Coronary artery (tissue), 2 donors: ENCODE measurements around the gene OCA2.

ENCODE experiments used
- DNase-seq: peaks from one replicate; pipeline ENCODE4 v3.0.0-alpha.2; 2017; ENCODE audit warnings: low spot score
- H3K27ac ChIP-seq, 2 donors: fragments of 200-600 bp; sonication (generic); one replicate each; pipeline ENCODE4 v1.5.1; 2016 to 2019
- H3K4me3 ChIP-seq: fragments of 200-600 bp; sonication (generic); 2 replicates; pipeline ENCODE4 v1.5.1; 2016; ENCODE audit warnings: mild to moderate bottlenecking, moderate library complexity
- CTCF ChIP-seq: fragments of 200-600 bp; sonication (generic); IDR thresholded peaks from one replicate; pipeline ENCODE4 v1.5.1; 2019; ENCODE audit warnings: antibody characterized with exemption

Gene OCA2

GRCh38 chr15:27868828-27869404 is 230.2 kb downstream of the OCA2 start:
- DNase-seq = no peak
- Histone ChIP-seq H3K4me3 (no peak overlapping the region), H3K27ac (no peak overlapping the region)
- no peak for TF ChIP-seq CTCF

GRCh38 chr15:27867861-27868260 is 231.3 kb downstream of the OCA2 start:
- TF ChIP-seq CTCF = no peak
- DNase-seq = no peak
- Histone ChIP-seq H3K4me3 (no peak overlapping the region), H3K27ac (no peak overlapping the region)

GRCh38 chr15:27866505-27867165 is 232.5 kb downstream of the OCA2 start:
- no peak for DNase-seq
- Histone ChIP-seq H3K4me3 (no peak overlapping the region), H3K27ac (no peak overlapping the region)
- TF ChIP-seq CTCF = no peak

- DNase-seq = no peak
- no peak overlapping the region for H3K27ac ChIP-seq
- no peak for TF ChIP-seq CTCF
- H3K4me3 ChIP-seq = no peak overlapping the region
Observed at GRCh38 chr15:27865926-27866325, 233.2 kb downstream of the OCA2 start.

GRCh38 chr15:27865323-27865922 is 233.7 kb downstream of the OCA2 start:
- TF ChIP-seq CTCF = no peak
- no peak for DNase-seq

GRCh38 chr15:27864719-27865118 is 234.4 kb downstream of the OCA2 start:
- DNase-seq = no peak
- no peak overlapping the region for H3K4me3 ChIP-seq
- TF ChIP-seq CTCF = no peak
- no peak overlapping the region for H3K27ac ChIP-seq

More at GRCh38 chr15:27865323-27865922, 233.7 kb downstream of the OCA2 start:
- H3K4me3 ChIP-seq = no peak overlapping the region
- no peak overlapping the region for H3K27ac ChIP-seq

- no peak for TF ChIP-seq CTCF
- Histone ChIP-seq H3K27ac (no peak overlapping the region), H3K4me3 (no peak overlapping the region)
- DNase-seq = no peak
Observed at GRCh38 chr15:27864086-27864485, 235.0 kb downstream of the OCA2 start.
